ENCODE data around the gene NRM.

Gene NRM

DNA sequence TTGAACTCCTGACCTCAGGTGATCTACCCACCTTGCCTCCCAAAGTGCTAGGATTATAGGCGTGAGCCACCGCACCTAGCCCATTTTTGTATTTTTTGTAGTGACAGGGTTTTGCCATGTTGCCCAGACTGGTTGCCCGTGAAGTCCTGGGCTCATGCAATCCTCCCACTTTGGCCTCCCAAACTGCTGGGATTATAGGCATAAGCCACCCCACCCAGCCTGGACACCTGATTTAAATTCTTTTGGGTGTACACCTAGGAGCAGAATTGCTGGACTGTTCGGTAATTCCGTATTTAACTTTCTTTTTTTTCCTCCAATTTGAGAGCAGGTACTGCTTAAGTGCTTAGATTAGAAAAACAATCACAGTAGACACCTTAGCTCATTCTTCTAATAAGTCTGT lies 5.6 kb upstream of the NRM start:
- TF ChIP-seq, protein P1, sequence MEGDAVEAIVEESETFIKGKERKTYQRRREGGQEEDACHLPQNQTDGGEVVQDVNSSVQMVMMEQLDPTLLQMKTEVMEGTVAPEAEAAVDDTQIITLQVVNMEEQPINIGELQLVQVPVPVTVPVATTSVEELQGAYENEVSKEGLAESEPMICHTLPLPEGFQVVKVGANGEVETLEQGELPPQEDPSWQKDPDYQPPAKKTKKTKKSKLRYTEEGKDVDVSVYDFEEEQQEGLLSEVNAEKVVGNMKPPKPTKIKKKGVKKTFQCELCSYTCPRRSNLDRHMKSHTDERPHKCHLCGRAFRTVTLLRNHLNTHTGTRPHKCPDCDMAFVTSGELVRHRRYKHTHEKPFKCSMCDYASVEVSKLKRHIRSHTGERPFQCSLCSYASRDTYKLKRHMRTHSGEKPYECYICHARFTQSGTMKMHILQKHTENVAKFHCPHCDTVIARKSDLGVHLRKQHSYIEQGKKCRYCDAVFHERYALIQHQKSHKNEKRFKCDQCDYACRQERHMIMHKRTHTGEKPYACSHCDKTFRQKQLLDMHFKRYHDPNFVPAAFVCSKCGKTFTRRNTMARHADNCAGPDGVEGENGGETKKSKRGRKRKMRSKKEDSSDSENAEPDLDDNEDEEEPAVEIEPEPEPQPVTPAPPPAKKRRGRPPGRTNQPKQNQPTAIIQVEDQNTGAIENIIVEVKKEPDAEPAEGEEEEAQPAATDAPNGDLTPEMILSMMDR (IDR thresholded peaks at IDR 0.05) = no peak

DNA sequence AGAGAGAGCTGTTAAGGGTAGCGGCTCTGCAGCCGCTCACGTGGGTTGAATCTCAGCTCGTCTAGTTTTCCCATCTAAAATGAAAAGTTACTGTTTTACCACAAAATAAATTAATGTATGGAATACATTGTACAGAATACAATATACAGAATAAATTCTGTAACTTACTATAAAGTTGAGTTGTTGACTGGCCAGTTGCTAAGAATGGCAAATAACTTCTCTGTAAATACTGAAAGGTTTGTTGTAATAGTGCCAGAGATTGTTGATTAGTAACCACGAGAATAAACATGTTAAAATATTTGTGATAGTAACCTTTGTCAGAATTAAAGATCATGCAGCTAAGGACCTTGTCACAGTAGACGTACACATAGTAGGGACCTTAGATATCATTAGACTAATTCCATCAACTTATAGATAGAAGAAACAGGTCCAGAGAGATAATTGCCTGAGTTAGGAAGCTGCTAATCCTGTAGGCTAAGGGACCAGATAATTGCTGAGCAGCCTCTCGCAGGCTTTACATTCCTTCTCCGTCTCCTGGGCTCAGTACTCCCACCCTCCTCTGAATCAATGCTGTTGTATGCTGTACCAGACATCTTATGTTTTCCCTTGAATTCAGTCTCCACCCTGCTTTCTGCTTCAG lies 544 bp upstream of the NRM start:
- TF ChIP-seq, protein P1 (IDR thresholded peaks at IDR 0.05) = no peak

DNA sequence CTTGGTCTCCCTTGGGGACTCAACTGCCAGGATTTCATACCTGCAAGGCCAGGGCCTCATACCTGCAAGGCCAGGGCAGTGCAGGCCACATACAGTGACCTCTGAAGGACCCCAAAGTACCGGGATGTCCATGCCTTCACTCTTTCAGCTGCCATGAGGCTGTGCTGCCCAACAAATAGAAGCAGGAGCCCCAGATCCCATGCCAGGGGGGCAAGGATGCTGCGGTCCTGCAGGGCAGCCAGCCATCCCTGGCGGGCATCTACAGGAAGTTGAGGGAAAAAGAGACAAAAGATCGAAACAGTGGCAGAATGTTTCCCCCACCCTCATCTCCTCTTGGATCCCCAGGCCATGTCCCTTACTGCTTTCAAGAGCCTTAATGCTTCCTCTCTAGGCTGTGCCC lies 799 bp downstream of the NRM start:
- TF ChIP-seq, protein P1 (IDR thresholded peaks at IDR 0.05) = no peak

DNA sequence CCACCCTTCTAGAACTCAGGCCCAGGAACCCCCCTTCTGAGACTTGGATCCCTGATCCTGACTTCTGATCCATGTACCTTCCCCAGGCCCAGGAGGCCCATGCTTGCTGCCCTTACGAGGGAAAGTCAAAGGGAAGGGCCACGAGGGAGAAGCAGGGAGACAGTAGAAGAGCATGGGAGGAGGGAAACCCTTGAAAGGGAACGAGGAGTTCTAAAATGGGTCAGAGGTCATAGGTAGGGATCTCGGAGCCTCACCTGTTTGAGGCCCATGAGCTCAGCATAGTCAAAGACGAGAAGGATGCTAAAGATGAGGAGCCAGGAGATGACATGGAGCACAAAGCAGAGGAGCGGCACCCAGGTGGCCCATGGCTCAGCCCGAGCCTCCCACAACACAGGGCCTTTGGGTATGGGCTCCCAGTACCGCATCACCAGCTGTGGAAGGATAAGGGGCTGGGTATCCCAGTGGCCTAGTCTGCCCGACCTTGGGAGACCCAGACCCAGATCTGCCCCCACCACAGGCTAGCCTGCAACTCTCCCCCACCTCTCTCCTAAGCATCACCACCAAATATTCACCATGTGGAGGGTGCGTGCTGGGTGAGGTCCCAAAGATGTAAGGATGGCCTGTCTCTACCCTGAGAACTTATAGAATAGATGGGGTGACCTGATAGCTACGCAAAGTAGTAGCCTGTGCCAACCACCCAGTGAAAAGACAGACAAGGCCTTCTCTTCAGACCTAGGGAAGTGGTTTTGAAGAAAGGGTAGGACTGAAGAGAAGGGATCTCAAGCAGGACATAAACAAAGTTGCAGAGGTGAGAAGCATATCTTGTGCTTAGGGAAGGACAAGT lies 1.5 kb downstream of the NRM start:
- TF ChIP-seq, protein P1 (IDR thresholded peaks at IDR 0.05) = no peak

DNA sequence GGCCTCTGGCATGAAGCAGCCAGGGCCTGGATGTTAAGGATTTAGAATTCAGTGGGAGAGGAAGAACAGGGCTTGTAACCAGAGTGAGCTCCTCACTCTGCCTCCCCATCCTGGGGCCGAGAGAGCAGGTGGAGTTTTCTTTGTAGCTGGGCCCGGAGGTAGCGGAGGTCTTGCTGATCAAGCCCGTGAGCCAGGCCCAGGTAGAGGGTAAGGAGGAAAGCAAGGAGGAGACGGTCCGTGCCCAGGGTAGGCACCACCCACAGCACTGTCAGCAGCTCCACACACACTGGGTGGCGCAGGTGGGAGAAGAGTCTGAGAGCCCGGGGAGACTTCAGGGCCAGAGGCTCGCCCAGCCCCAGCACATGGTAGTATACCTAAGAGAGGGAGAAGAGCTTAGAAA lies 2.2 kb downstream of the NRM start:
- TF ChIP-seq, protein P1 (IDR thresholded peaks at IDR 0.05) = no peak

DNA sequence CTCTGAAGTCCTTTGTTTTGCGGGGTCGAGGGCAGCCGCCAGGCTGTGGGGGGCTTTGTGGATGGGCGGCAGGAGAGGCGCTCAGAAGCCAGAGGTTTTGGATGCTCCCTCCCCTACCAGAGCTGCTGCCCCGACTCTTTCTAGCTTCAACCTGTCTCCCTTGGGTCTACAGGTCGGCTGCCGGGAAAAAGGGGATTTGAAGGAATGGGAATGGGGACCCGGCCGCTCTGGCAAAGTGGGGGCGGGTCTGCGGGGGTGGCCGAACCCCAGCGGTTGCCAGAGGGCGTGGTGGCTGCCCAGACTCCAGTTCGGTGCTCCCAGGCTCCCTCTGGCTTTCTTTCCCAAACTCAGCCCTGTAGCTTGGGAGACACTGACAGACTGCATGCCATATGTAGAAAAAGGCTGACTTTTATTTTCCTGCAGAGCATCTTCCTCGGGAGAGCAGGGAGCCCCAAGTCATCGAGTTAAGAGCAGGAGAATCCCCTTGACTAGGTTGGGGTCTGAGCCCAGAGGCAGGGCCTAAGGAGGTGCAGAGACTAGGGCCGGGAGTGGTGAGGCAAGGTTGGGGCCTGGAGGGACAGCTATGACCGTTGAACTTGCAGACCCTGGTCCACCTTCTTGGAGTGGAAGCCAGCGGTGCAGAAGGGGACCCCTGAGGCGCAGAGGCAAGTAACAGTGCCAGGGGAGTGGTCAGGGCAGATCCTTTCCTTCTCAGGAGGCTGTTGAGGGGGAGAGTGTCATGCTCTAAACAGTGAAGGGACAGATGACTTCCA lies 2.9 kb downstream of the NRM start:
- TF ChIP-seq, protein P1 (IDR thresholded peaks at IDR 0.05) = no peak

DNA sequence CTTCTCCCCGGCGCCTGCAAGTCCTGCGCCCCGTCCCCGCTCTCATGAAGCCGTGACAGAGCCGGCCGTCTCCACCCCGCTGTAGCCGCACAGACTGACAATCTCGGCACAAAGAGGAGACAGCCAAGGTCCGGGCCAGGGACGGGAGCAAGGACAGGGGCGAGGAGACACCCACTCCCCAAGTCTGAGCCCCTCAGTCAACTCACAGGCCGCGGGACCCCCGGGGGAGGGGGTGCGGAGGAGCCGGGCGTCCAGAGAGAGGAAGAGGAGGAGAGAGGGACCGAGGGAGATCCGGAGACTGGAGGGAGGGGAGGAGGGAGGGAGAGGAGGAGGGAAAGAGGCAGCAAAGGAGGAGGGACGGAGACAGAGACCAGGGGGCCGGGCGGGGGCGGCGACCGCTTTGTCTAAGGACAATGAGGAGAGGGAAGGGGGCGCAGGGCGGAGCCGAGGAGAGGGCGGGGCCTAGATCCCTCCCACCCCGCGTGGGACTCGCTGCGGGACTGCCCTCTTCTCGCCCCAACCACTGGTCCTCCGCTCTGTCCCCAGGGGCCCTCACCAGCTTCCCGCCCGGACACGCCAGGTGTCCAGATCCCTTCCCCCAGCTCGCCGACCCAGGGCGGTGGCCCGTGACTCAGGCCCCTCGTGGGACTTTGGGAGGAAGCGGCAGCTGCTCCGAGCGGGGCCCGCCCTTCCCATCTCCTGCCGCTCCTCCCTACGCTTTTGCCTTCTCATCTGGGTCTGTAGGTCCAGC lies 3.7 kb downstream of the NRM start:
- TF ChIP-seq, protein P1 (IDR thresholded peaks at IDR 0.05) = no peak
